ENCODE data around the gene SHISA9. TPM values are rescaled to one million over a fixed set of nuclear protein-coding genes. Genes with fewer than 3 reads are reported as not detected.

The SHISA9 gene
- total RNA-seq, 2 donors from 2014 or later: 0.21 to 3.4 TPM

DNA sequence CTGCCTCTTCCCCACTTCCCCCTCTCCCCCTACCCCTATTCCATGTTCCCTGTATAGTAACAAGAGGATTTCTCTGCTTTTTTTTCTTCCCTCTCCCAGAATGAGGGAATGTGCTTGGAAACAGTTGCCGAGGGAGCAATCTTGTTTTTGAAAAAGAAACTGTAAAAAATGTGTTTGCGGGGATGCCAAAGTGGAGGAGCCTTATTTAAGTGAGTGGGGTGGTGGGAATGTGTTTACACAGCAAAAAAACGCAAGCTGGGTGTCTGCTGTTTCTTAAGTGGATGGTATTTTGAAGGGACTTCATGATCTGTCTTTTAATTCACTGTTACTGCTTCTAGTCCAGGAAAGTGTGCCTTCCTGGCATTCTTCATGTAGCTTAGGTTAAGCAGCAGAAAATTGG lies 254.4 kb downstream of the SHISA9 start:
- ATAC-seq (ENCODE audit: insufficient number of reproducible peaks, low FRiP score, low read depth) (no peak), DNase-seq (ENCODE audit: low spot score) (no peak)
- Histone ChIP-seq H3K36me3 (no peaks in the 10 kb centered on the region), H3K4me1 (ENCODE audit: control insufficient read depth in 1 of 2, low read depth in 2 of 2) (no peaks in the 10 kb centered on the region), H3K4me3 (no peak overlapping the region), H3K27me3 (replicated peaks; ENCODE audit: insufficient read depth) (no peaks in the 10 kb centered on the region), H3K27ac (no peak overlapping the region), H3K9me3 (no peaks in the 10 kb centered on the region)
- TF ChIP-seq, protein P1, sequence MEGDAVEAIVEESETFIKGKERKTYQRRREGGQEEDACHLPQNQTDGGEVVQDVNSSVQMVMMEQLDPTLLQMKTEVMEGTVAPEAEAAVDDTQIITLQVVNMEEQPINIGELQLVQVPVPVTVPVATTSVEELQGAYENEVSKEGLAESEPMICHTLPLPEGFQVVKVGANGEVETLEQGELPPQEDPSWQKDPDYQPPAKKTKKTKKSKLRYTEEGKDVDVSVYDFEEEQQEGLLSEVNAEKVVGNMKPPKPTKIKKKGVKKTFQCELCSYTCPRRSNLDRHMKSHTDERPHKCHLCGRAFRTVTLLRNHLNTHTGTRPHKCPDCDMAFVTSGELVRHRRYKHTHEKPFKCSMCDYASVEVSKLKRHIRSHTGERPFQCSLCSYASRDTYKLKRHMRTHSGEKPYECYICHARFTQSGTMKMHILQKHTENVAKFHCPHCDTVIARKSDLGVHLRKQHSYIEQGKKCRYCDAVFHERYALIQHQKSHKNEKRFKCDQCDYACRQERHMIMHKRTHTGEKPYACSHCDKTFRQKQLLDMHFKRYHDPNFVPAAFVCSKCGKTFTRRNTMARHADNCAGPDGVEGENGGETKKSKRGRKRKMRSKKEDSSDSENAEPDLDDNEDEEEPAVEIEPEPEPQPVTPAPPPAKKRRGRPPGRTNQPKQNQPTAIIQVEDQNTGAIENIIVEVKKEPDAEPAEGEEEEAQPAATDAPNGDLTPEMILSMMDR (IDR thresholded peaks at IDR 0.05): no peak

DNA sequence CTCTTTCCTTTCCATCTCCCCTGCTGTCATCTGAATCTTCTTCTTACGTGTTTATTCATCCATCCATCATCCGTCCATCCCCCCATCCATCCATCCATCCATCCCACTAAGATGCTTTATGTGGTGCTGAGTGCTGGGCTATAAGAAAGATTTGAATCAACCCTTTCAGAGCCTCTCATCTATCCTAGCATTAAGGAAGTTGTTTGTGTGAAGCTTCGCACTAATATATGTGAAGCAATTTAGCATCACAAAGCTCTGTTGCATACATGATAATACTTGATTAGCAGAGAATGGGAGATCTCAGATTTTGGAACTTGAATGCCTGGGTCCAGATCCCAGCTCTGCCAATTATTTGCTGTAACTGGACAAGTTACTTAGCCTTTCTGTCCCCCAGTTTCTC lies 255.7 kb downstream of the SHISA9 start:
- H3K27me3 ChIP-seq (replicated peaks; ENCODE audit: insufficient read depth): no peaks in the 10 kb centered on the region
- TF ChIP-seq, protein P1 (IDR thresholded peaks at IDR 0.05): no peak
- no peaks in the 10 kb centered on the region for H3K9me3 ChIP-seq
- no peak for DNase-seq (ENCODE audit: low spot score)
- no peak overlapping the region for H3K27ac ChIP-seq
- H3K4me1 ChIP-seq (ENCODE audit: control insufficient read depth in 1 of 2, low read depth in 2 of 2): no peaks in the 10 kb centered on the region
- no peak for ATAC-seq (ENCODE audit: insufficient number of reproducible peaks, low FRiP score, low read depth)
- H3K4me3 ChIP-seq: no peak overlapping the region
- H3K36me3 ChIP-seq: no peaks in the 10 kb centered on the region

DNA sequence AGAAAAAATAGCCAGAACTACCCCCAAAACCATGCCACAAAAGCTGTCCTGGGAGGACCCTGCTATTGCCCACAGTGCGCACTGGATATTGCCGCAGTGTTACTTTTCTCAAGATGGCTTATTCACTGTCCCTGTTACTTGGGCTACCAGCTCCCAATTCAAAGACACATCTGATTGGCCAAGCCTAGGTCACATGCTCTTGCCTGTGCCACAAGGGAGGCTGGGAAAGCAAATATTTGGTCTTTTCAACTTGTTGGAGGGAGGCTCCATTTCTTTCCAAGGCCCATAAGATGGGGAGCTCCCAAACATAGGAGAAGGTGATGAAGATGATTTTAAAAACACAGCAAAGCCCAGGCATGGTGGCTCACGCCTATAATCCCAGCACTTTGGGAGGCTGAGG lies 257.0 kb downstream of the SHISA9 start:
- no peaks in the 10 kb centered on the region for H3K36me3 ChIP-seq
- H3K27ac ChIP-seq: no peak overlapping the region
- ATAC-seq (ENCODE audit: insufficient number of reproducible peaks, low FRiP score, low read depth) (no peak), DNase-seq (ENCODE audit: low spot score) (no peak)
- TF ChIP-seq, protein P1 (IDR thresholded peaks at IDR 0.05): no peak
- no peaks in the 10 kb centered on the region for H3K4me1 ChIP-seq (ENCODE audit: control insufficient read depth in 1 of 2, low read depth in 2 of 2)
- no peak overlapping the region for H3K4me3 ChIP-seq
- H3K27me3 ChIP-seq (replicated peaks; ENCODE audit: insufficient read depth): no peaks in the 10 kb centered on the region
- H3K9me3 ChIP-seq: no peaks in the 10 kb centered on the region

DNA sequence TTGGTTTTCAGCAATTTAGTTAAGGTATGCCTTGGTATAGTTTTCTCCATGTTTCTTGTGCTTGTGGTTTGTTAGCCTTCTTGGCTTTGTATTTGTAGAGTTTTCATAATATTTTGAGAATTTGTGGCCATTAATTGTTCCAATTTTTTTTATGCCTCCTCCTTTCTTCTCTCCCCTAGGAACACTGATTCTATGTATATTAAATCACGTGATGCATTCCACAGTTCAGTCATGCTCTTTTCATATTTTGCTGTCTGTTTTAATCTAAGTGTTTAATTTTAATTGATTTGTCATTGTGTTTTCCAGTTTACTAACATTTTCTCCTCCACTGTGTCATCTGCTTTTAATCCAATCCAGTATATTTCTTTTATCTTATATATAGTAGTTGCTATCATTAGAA lies 263.6 kb downstream of the SHISA9 start:
- TF ChIP-seq, protein P1 (IDR thresholded peaks at IDR 0.05): no peak
- Histone ChIP-seq H3K4me1 (ENCODE audit: control insufficient read depth in 1 of 2, low read depth in 2 of 2) (no peaks in the 10 kb centered on the region), H3K27me3 (replicated peaks; ENCODE audit: insufficient read depth) (no peaks in the 10 kb centered on the region), H3K9me3 (peaks cover 8% of the 10 kb centered on the region), H3K36me3 (no peaks in the 10 kb centered on the region), H3K4me3 (no peak overlapping the region), H3K27ac (no peak overlapping the region)
- ATAC-seq (ENCODE audit: insufficient number of reproducible peaks, low FRiP score, low read depth) (no peak), DNase-seq (ENCODE audit: low spot score) (no peak)

DNA sequence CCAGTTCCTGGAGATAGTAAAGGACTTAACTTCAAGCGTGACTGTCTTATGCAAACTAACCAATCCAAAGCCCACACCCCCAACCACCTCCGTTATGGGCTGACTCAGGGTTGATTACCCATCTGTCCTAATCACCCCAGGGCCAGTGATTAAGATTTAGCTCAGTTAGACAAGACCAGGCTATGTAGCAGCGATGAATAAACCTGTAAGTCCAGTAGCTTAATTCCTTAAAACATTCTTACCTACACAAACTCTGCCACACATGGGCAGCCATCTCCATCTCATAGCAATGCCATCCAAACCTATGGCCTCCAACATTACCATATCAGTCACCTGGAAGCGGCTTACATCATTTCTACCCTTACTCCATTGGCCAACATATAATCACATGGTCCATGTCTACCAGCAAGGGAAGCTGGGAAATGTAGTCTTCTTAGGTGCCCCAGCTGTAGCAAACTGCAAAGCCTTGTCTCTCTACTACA lies 266.7 kb downstream of the SHISA9 start:
- DNase-seq (ENCODE audit: low spot score): no peak
- Histone ChIP-seq H3K36me3 (no peaks in the 10 kb centered on the region), H3K4me3 (no peak overlapping the region), H3K4me1 (ENCODE audit: control insufficient read depth in 1 of 2, low read depth in 2 of 2) (no peaks in the 10 kb centered on the region), H3K27me3 (replicated peaks; ENCODE audit: insufficient read depth) (no peaks in the 10 kb centered on the region), H3K9me3 (peaks cover 8% of the 10 kb centered on the region), H3K27ac (no peak overlapping the region)
- TF ChIP-seq, protein P1 (IDR thresholded peaks at IDR 0.05): no peak
- no peak for ATAC-seq (ENCODE audit: insufficient number of reproducible peaks, low FRiP score, low read depth)
